PC-3 (cell line): ENCODE results near the gene PCBD1. TPM values are rescaled to one million over a fixed set of nuclear protein-coding genes. Genes with fewer than 3 reads are reported as not detected.

Experiments used
- ATAC-seq: fragments of 200-7000 bp; cut with Tn5 transposase; 2 replicates; pipeline ENCODE4 v1.9.1; 2020; ENCODE audit warnings: mild to moderate bottlenecking, moderate library complexity
- BruUV-seq: library from RNA; stranded (reverse); fragments of 400-500 nt; replicated peaks from 2 replicates; lab custom pipeline; 2021; lab: Mats Ljungman, UMichigan
- CTCF ChIA-PET: fragments of 300-600 bp; sonication (Branson Sonifier 250); formaldehyde crosslinking; loops from one replicate; lab custom pipeline; 2022; ENCODE audit warnings: antibody characterized with exemption; lab: Charles Lee
- POLR2A ChIA-PET: fragments of 300-600 bp; sonication (Branson Sonifier 250); formaldehyde crosslinking; loops from one replicate; lab custom pipeline; 2022; ENCODE audit warnings: antibody characterized with exemption; ENCODE audit not compliant: unreplicated experiment; lab: Charles Lee
- DNase-seq: peaks from one replicate; pipeline ENCODE4 v3.0.0-alpha.2; 2015
- H2AFZ ChIP-seq: fragments of 300-600 bp; sonication (generic); 2 replicates; pipeline ENCODE4 v1.6.0; 2016; ENCODE audit warnings: antibody characterized with exemption, low read length
- H3F3A ChIP-seq: fragments of 300-600 bp; sonication (generic); one replicate; pipeline ENCODE4 v1.6.0; 2017; ENCODE audit warnings: antibody characterized with exemption, low read length, control low read depth, mild to moderate bottlenecking; ENCODE audit not compliant: unreplicated experiment
- H3K27ac ChIP-seq: fragments of 300-600 bp; sonication (generic); 2 replicates; pipeline ENCODE4 v1.5.1; 2016; ENCODE audit warnings: mild to moderate bottlenecking, low read length
- H3K27me3 ChIP-seq: fragments of 300-600 bp; sonication (generic); 2 replicates; pipeline ENCODE4 v1.6.1; 2016; ENCODE audit warnings: low read length, mixed read lengths
- H3K36me3 ChIP-seq: fragments of 300-600 bp; sonication (generic); 2 replicates; pipeline ENCODE4 v1.6.1; 2016; ENCODE audit warnings: low read depth, mixed run types, low read length, mixed read lengths
- H3K4me1 ChIP-seq: fragments of 300-600 bp; sonication (generic); 2 replicates; pipeline ENCODE4 v1.5.1; 2016; ENCODE audit warnings: low read length; ENCODE audit not compliant: insufficient read depth
- H3K4me2 ChIP-seq: fragments of 300-600 bp; sonication (generic); 2 replicates; pipeline ENCODE4 v1.6.0; 2016; ENCODE audit warnings: low read length
- H3K4me3 ChIP-seq: fragments of 300-600 bp; sonication (generic); 2 replicates; pipeline ENCODE4 v1.5.1; 2016; ENCODE audit warnings: mild to moderate bottlenecking, low read length, mixed read lengths
- H3K79me2 ChIP-seq: fragments of 300-600 bp; sonication (generic); 2 replicates; pipeline ENCODE4 v1.6.1; 2017; ENCODE audit warnings: low read length, mixed read lengths
- H3K9ac ChIP-seq: fragments of 300-600 bp; sonication (generic); 2 replicates; pipeline ENCODE4 v1.6.0; 2016; ENCODE audit warnings: mild to moderate bottlenecking, low read length
- H3K9me2 ChIP-seq: fragments of 300-600 bp; sonication (generic); replicated peaks from 2 replicates; pipeline ENCODE4 v1.6.1; 2016; ENCODE audit warnings: mixed run types, low read length, mixed read lengths
- H3K9me3 ChIP-seq: fragments of 300-600 bp; sonication (generic); 2 replicates; pipeline ENCODE4 v1.6.1; 2016; ENCODE audit warnings: low read length, mixed read lengths
- H4K20me1 ChIP-seq: fragments of 300-600 bp; sonication (generic); 2 replicates; pipeline ENCODE4 v1.6.1; 2016; ENCODE audit warnings: low read length, mixed read lengths
- CTCF ChIP-seq: fragments of 300-600 bp; sonication (generic); conservative IDR thresholded peaks from 2 replicates; pipeline ENCODE4 v1.5.1; 2017; ENCODE audit warnings: antibody characterized with exemption, low read depth, mild to moderate bottlenecking, low read length
- EZH2 ChIP-seq: fragments of 300-600 bp; sonication (generic); IDR thresholded peaks from one replicate; pipeline ENCODE4 v1.6.1; 2017; ENCODE audit warnings: antibody characterized with exemption, mild to moderate bottlenecking, low read length; ENCODE audit not compliant: unreplicated experiment
- EZH2phosphoT487 ChIP-seq: fragments of 300-600 bp; sonication (generic); IDR thresholded peaks from 2 replicates; pipeline ENCODE4 v1.6.1; 2018; ENCODE audit warnings: mild to moderate bottlenecking, antibody characterized with exemption, low read length, borderline replicate concordance
- intact Hi-C: fragments of 100-400 bp; cut with micrococcal nuclease; formaldehyde crosslinking; loops from 2 replicates; pipeline ENCODE4 v1.9.0; 2023
- total RNA-seq: library from RNA; depleted of rRNA; stranded (reverse); fragments of >200 nt; gene quantifications from 2 replicates; pipeline ENCODE4 v1.2.3, GENCODE V29; 2014

PCBD1 gene
- total RNA-seq, 1 experiment from 2014 or later, result 283 TPM

- no peak overlapping the region for H3K4me2 ChIP-seq
- no peak overlapping the region for H3K9ac ChIP-seq
- CTCF ChIA-PET, result no interaction called here
- no peaks in the 10 kb centered on the region for H3K36me3 ChIP-seq
- ATAC-seq (no peak), DNase-seq (no peak)
- no peaks in the 10 kb centered on the region for H3F3A ChIP-seq
- H3K27me3 ChIP-seq, result no peaks in the 10 kb centered on the region
- H3K9me2 ChIP-seq, result no peaks in the 10 kb centered on the region
- no peak for TF ChIP-seq CTCF
- no peak for TF ChIP-seq EZH2phosphoT487
- no peak for TF ChIP-seq EZH2
- H3K79me2 ChIP-seq, result no peaks in the 10 kb centered on the region
- H3K4me3 ChIP-seq, result no peak overlapping the region
- 0 out of 2 replicates have a peak, but pooled peaks cover 5% of the 10 kb centered on the region for H3K4me1 ChIP-seq
- BruUV-seq, result no TSS peak
- H3K9me3 ChIP-seq, result no peaks in the 10 kb centered on the region
- intact Hi-C loops, result no loop called here
- H4K20me1 ChIP-seq, result no peaks in the 10 kb centered on the region
- H3K27ac ChIP-seq, result no peak overlapping the region
- no peak overlapping the region for H2AFZ ChIP-seq
- POLR2A ChIA-PET, result no interaction called here
Observed at GRCh38 chr10:70906953-70907636, 18.7 kb upstream of the PCBD1 start.

- POLR2A ChIA-PET, result no interaction called here
- Histone ChIP-seq H3F3A (no peaks in the 10 kb centered on the region), H3K9ac (no peak overlapping the region), H3K4me2 (no peak overlapping the region), H3K79me2 (no peaks in the 10 kb centered on the region), H3K27me3 (no peaks in the 10 kb centered on the region), H3K36me3 (no peaks in the 10 kb centered on the region), H2AFZ (no peak overlapping the region), H3K9me3 (no peaks in the 10 kb centered on the region), H4K20me1 (no peaks in the 10 kb centered on the region), H3K27ac (no peak overlapping the region), H3K9me2 (no peaks in the 10 kb centered on the region), H3K4me1 (0 out of 2 replicates have a peak, but pooled peaks cover 5% of the 10 kb centered on the region), H3K4me3 (no peak overlapping the region)
- intact Hi-C loops, result no loop called here
- CTCF ChIA-PET, result no interaction called here
- no TSS peak for BruUV-seq
- ATAC-seq, result no peak
- TF ChIP-seq CTCF (no peak), EZH2 (no peak), EZH2phosphoT487 (no peak)
- no peak for DNase-seq
Observed at GRCh38 chr10:70906031-70906783, 17.8 kb upstream of the PCBD1 start.
